Dendritic cell treated with granulocyte-macrophage colony-stimulating factor and Interleukin-4, amounts not matched to agents 40 ng/mL and 50 ng/mL, for 4 days (primary cell): ENCODE measurements around the gene U2AF1.
"Not testable (repeated sequence)": the region's sequence is repeated elsewhere in the genome, so short reads cannot be mapped to it uniquely, and the experiment has no call there.

Experiments used
- H3K27ac Mint-ChIP-seq: one replicate; pipeline ENCODE4 v1.8.0; 2022; ENCODE audit warnings: mild to moderate bottlenecking, mixed read lengths
- H3K27me3 Mint-ChIP-seq: one replicate; pipeline ENCODE4 v1.8.0; 2022; ENCODE audit warnings: mild to moderate bottlenecking, mixed read lengths
- H3K36me3 Mint-ChIP-seq: one replicate; pipeline ENCODE4 v1.8.0; 2022; ENCODE audit warnings: low read depth, mixed read lengths
- H3K4me1 Mint-ChIP-seq: one replicate; pipeline ENCODE4 v1.8.0; 2022; ENCODE audit warnings: low read depth, mixed read lengths
- H3K4me3 Mint-ChIP-seq: one replicate; pipeline ENCODE4 v1.8.0; 2022; ENCODE audit warnings: mild to moderate bottlenecking, moderate library complexity, mixed read lengths
- H3K9me3 Mint-ChIP-seq: one replicate; pipeline ENCODE4 v1.8.0; 2022; ENCODE audit warnings: mixed read lengths
- intact Hi-C: fragments of 100-400 bp; cut with micrococcal nuclease; formaldehyde crosslinking; loops from one replicate; pipeline ENCODE4 v1.15.0; 2022

The U2AF1 gene

GRCh38 chr21:43066690-43067089, 40.7 kb downstream of the U2AF1 start:
- H3K27ac Mint-ChIP-seq, H3K4me1 Mint-ChIP-seq, H3K36me3 Mint-ChIP-seq, intact Hi-C loops, H3K9me3 Mint-ChIP-seq, H3K4me3 Mint-ChIP-seq, H3K27me3 Mint-ChIP-seq: not testable (repeated sequence)

GRCh38 chr21:43065991-43066390, 41.4 kb downstream of the U2AF1 start:
- H3K36me3 Mint-ChIP-seq, H3K4me3 Mint-ChIP-seq, H3K27ac Mint-ChIP-seq, H3K9me3 Mint-ChIP-seq, H3K27me3 Mint-ChIP-seq, H3K4me1 Mint-ChIP-seq, intact Hi-C loops: not testable (repeated sequence)

- H3K27ac Mint-ChIP-seq, intact Hi-C loops: not testable (repeated sequence)
Observed at GRCh38 chr21:43064265-43064917, 43.0 kb downstream of the U2AF1 start.

GRCh38 chr21:43062955-43063664, 44.3 kb downstream of the U2AF1 start:
- H3K9me3 Mint-ChIP-seq, H3K27me3 Mint-ChIP-seq, H3K4me3 Mint-ChIP-seq, intact Hi-C loops, H3K27ac Mint-ChIP-seq, H3K36me3 Mint-ChIP-seq, H3K4me1 Mint-ChIP-seq: not testable (repeated sequence)

More at GRCh38 chr21:43064265-43064917, 43.0 kb downstream of the U2AF1 start:
- not testable (repeated sequence) for H3K4me3 Mint-ChIP-seq, H3K4me1 Mint-ChIP-seq, H3K27me3 Mint-ChIP-seq, H3K36me3 Mint-ChIP-seq, H3K9me3 Mint-ChIP-seq

GRCh38 chr21:43053112-43053511, 54.3 kb downstream of the U2AF1 start:
- H3K27ac Mint-ChIP-seq, H3K27me3 Mint-ChIP-seq, H3K4me1 Mint-ChIP-seq, H3K4me3 Mint-ChIP-seq, H3K36me3 Mint-ChIP-seq, intact Hi-C loops, H3K9me3 Mint-ChIP-seq: not testable (repeated sequence)

- H3K36me3 Mint-ChIP-seq, H3K4me3 Mint-ChIP-seq, intact Hi-C loops, H3K27me3 Mint-ChIP-seq, H3K4me1 Mint-ChIP-seq, H3K9me3 Mint-ChIP-seq: not testable (repeated sequence)
- peak overlapping the region; percentile 75 for H3K27ac Mint-ChIP-seq
Observed at GRCh38 chr21:43045876-43046821, 61.2 kb downstream of the U2AF1 start.

- intact Hi-C loops, H3K27me3 Mint-ChIP-seq, H3K4me3 Mint-ChIP-seq, H3K4me1 Mint-ChIP-seq, H3K9me3 Mint-ChIP-seq, H3K36me3 Mint-ChIP-seq: not testable (repeated sequence)
- H3K27ac Mint-ChIP-seq = peak overlapping the region; percentile 75
Observed at GRCh38 chr21:43045165-43045875, 62.0 kb downstream of the U2AF1 start.

- H3K4me1 Mint-ChIP-seq, H3K27ac Mint-ChIP-seq, H3K36me3 Mint-ChIP-seq, H3K27me3 Mint-ChIP-seq, intact Hi-C loops, H3K9me3 Mint-ChIP-seq, H3K4me3 Mint-ChIP-seq: not testable (repeated sequence)
Observed at GRCh38 chr21:43044547-43044946, 62.8 kb downstream of the U2AF1 start.

GRCh38 chr21:43043291-43043690, 64.1 kb downstream of the U2AF1 start:
- H3K27me3 Mint-ChIP-seq, H3K4me3 Mint-ChIP-seq, H3K9me3 Mint-ChIP-seq, H3K27ac Mint-ChIP-seq, H3K36me3 Mint-ChIP-seq, intact Hi-C loops: not testable (repeated sequence)
- H3K4me1 Mint-ChIP-seq = peaks cover 13% of the 10 kb centered on the region
